ENCODE measurements around the gene GPR171.

Gene GPR171

DNA sequence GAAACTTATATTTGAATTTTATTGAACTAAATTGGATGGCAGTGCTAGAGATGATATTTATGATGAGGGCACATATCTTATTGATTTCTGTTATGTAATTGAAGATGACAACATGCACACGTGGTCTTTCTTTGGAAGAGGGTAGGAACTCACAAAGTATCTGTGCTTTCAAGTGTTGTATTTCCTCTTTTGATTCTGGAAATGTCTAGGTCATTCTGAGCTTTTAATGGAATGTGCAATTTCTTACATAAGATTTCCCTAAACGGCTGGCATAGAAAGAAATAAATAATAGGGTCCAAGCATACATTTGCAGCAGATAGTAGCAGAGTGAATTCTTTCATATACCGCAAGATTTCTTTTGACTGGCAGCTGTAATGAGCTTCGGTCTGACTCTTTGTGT is 10.1 kb upstream of the GPR171 start:
- no peak for DNase-seq

DNA sequence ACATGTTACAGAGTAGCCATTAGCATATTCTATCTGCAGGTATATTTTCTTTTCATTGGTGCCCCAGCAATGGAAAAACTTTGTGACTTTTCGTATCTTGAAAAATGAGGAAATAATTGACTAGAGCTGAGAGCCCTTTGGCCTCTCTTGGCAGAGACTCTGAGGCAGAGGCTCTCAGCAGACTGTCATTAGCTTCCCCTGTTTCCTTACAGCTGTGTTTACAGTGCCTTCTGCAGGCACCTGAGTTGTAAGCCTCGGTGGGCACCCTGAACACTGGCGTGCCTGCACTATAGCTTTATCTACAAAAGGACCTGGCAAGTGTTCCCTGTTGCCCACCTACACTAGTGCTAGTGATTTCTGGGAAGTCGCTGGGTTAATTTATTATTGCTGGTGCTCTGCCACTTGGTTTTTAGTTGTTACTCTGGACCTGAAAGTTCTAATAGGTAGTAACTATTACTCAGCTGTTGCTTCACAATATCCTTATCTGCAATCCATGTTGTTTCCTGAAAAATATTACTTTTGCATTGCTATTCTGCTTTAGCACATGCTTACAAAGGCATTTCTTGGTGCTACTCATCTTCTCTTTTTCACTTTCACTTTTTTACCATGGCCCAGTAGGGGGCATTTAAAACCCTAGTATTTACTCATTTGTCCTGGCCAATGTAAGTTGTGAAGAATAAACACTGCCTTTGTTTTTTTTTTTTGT is 7.8 kb upstream of the GPR171 start:
- DNase-seq = no peak

DNA sequence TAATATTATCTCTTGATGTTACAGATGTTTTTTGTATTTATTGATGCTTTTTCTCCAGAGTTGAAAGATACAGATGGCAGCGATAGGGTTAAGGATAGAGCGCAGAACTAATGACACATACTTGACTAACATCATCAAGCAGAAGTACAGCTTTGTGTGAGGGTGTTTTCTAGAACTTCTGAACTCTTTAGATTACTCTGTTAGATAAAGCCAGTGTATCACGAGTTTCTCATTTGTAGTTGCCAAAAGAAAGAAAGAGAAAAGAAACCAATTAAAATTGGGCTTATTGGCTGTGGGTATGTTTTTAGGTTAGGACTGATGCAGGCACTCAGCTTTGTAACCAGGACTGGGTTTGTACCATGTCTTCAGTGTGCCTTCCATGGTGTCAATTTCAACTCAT is 6.6 kb upstream of the GPR171 start:
- no peak for DNase-seq

DNA sequence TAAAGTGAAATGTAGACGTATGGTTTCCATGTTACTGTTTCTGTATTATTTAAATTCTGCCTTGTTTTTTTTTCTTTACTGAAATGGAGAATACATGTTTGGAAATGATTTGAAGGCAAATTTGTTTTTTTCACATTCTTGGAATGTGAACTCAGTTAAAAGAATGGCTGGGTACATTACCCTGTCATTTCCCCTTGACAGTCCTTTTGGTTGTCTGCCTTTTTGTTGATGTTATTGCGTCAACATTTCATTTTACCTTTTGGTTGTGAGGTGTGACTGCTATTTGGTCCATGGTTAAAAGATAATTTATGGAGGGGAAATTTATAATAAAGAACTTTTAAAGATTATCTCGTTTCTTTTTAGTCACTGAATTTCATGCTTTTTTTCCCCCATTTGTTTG is 3.2 kb upstream of the GPR171 start:
- no peak for DNase-seq

DNA sequence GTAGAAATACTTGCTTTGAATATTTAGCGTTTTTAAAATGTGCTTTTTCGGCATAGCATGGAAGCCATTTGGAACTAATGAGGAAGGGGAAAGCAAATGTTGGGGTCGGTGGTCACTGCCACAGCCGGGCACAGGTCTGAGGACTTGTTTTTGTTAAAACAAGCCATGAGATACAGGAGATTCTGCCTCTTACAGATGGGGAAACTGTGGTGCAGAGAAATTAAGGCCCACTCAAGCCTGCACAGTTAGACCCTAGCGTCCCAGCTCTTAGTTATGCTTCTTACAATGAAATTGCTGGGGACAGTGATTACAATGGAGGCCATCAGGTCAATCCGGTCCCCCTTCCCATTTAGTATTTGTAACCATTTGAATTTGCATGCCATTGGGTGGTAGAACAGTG is 2.5 kb upstream of the GPR171 start:
- no peak for DNase-seq

DNA sequence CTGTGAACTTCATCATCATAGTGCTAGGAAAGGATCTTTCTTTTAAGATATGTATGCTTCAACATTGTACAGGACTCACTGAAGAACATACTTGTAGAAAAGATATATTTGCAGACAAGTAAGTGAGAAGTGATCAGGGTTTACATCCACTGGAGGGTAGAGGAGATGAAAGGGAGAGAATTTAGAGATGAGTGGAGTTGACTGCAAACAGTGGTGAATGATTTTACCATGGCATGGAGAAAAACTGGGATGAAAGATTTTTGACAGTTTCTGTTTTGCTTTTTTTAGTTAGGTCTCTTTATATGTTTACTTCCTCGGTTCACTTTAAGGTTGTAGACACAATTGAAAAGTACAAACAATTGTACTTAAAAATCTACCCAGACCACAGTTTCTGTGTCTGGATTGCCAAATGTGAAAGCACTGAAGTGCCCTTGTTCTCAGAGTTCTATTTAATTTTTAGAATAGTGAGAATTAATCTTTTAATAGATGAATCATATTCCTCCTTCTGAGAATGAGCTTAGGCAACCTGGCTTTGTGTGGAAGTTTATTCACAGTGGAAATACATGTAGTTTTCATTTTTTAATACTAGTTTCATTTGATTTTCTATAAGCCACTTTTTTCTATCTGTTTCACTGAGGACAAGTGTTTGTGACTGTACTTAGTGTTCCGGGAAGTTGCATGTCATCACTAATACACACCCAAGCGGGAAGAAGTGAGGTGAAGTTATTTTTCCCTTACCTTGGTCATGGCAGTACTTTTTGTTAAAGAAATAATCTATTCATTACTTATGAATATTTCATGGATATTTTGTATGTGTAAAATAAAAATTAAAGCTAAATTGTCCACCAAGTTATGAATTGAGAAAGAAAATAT is 1.8 kb upstream of the GPR171 start:
- no peak for DNase-seq

DNA sequence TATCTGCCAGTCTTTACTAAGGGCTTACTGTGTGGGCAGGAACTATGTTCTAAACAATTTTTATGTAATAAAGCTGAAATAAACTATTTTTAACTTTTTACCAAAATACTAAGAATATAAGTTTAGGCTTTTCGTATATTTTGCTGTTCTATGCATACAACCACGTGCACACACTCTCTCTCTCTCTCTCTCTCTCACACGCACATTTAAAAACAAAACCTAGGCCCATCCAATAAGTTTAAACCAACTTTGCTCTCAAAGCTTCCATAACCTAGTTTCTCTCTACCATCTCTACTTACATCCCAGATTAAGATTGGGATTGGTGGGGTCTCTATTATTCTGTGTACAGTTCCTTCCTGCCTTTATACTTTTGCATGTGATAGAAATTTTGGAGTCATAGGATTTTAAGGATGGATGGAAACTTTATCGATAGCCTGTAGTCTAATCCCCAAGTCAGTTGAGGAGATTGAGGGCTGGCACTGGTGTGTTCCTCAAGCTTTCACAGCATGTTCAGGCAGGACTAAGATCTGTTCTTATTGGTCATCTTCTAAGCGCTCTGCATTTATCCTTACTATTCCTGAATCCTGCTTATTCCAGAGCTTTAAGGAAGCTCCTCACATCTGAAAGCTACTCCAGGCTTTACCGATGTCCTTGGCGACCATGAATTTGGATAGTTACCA is 1.8 kb downstream of the GPR171 start:
- DNase-seq = no peak

DNA sequence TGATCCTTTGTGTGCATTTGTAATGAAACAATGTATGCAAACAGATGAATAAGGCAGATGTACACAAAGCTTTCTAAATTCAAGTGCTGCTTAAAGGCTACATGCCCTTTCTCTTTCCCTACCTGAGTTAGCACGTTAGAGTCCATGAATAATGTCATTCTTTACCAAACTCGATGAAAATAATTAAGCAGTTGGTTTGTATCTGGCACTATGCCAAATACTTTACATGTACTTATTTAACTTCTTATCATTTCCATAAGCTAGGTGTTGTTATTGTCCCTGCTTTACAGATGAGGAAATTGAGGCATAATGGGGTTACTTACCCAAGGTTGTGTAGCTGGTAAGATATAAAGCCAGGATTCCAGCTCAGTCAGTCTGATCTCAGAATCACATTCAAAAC is 2.4 kb downstream of the GPR171 start:
- DNase-seq = no peak

DNA sequence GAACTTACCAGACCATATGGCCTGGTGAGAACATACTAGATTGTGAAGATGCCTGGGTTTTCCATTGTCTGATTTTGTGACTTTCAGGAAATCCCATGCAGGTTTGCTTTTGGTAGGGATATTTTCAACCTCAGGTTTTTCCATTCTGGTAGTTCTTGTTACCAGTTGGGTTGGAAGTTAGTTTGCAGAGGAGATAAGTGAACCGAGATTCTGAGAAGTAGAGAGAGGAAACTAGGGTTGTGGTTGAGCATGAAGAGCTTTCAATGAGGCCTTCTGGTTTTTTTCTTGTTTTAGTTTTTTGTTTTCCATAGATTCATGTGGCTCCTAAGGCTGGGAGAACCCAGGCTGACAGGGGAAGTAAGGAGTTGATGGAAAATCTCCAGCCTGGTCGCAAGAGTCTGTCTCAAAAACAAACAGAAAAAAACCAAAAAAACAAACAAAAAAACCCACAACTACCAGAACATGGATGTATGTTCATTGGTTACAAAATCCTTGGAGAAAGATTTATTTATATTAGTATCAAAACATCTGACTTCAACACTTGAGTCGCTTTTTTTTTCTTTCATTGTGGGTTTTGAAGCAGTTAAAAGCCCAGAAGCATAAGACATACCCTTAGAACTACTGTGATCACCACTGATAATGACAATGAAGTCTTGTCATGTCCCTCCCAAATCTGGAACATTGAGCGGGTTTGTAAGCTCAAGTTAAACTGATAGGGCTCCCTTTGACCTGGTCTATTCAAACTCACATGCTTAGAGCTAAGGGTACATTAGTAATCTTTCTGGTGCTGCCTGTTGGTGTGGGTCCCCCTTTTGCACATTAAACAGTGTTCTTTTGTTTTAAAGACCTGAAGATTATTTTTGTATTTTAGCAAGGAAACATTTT is 3.2 kb downstream of the GPR171 start:
- DNase-seq = no peak

DNA sequence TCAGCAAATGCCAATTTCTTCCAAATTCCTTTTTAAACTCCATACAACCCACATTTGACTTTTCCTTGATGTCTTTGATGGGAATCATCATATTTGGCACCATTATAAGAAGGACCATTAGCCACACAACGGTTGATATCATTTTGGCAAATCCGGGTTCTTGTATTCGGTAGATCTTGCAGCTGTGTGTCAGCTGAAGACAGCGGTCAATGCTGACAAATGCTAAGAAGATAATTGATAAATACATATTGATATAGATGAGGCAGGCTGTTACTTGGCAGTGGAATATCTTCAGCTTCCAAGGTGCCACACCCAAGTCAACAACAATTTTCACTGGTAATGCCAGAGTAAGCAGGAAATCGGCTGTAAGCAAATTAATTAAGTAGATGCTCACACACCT is 4.2 kb downstream of the GPR171 start:
- no peak for DNase-seq

DNA sequence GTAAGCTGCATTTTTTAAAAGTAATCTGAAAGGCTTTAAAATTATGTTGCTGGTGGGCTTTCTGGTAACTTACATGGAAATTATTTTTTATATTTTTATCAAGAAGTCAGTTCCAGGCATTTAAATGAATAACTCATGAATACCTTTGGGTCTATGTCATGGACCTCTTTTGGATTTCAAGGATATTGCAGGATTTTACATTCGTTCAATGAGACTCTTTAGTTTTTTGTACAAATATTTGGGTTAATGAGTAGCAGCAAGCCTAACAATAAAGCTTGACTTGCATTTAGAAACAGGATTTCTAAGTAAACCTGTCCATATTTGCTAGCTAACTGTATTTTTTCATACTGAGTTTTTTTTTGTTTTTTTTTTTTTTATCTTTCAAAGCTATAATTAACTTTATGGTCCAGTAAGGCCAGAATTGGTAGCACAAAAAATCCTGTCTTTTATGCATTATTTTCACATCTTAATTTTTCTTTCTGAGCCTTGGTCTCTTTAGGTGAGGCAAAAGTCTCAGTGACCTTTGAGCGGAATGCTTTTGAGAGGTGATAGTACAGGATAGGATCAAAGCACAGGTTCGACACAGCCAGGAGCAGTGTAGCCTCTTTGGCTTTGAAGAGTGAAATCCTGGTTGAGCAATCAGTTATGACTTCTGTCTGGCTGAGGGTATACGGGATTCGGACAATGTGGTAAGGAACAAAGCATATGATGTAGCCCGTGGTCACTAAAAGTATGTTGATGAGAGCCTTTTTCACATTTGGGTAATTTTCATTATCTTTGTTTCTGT is 4.8 kb downstream of the GPR171 start:
- no peak for DNase-seq

DNA sequence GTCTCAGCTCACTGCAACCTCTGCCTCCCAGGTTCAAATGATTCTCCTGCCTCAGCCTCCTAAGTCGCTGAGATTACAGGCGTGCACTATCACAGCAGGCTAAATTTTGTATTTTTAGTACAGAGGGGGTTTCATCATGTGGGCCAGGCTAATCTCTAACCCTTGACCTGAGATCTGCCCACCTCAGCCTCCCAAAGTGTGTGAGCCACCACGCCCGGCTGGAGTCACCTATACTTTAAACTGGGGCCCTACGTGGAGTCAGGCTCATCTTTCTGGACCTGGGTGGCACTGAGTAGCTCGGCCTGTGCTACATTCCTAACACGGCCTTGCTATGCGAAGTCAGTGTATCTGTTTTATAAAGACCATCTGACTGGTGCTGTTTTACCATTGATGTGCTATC is 5.8 kb downstream of the GPR171 start:
- DNase-seq = no peak

DNA sequence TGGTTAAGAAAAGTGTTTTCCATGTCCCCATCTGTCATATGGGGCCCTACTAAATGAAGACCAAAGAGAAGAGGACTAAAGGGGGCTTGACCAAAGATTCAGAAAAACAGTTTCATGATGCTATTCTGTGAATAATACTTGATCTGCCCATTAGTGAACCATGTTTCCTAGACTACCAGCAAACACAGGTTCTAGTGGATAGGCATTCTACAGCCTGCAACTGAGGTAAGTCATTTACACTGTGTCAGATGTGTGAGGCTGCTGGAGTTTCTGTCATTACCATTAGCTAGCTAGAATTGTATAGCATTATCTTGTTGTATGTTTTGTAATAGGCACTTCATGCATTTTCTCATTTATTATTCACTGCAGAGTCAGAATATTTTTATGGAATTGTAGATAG is 6.6 kb downstream of the GPR171 start:
- DNase-seq = no peak

DNA sequence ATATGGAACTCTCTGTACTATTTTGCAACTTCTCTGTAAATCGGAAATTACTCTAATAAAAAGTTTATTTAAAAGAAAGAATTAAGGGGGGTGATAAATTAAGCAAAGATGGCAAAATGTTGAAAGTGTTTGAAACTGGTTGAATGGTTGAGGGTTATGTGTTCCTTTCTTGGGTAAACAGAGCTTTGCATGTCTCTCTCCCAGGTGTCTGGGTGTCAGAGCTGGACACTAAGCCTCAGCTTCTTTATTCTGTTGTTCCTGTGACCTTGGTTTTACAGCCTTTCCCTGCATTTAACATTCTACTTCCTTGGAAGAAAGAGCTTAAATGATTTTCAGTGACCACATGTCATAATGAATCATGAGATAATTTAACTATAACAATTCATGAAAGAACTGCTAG is 7.2 kb downstream of the GPR171 start:
- no peak for DNase-seq

DNA sequence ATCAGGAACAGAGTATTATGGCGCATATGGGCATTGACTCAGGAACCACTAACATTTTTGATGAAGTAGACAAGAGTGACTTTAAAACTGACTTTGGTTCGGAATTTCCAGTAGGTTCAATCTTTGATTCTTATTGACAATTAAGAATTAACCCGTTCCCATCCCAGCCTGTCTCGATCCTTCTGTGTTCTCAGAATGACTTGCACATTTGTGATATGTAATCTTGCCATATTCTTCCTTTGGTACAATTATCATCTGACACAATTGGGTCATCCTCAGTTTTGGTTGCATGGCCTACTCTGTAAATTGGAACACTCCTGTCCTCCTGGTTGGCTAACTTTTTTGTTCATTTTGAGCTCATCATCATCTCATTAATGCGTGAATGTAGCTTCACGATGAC is 10.5 kb downstream of the GPR171 start:
- DNase-seq = no peak

DNA sequence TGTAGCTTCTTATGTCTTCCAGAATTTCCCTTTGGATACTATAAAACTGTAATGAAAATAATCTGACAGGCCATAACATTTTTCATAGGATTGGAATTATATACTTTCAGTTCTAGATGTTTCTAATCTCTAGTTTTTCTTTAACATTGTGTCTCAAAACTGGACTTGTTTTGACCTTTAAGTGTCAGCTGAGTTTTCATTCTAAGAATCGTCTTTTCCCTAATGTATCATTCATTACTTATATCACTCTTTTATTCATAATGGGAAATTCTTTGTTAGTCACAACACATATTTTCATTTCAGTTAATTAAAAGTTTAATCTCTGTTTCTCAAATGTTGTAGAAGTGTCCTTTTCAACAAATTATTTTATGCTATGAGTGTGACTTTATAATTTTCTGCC is 11.9 kb downstream of the GPR171 start:
- DNase-seq = no peak

DNA sequence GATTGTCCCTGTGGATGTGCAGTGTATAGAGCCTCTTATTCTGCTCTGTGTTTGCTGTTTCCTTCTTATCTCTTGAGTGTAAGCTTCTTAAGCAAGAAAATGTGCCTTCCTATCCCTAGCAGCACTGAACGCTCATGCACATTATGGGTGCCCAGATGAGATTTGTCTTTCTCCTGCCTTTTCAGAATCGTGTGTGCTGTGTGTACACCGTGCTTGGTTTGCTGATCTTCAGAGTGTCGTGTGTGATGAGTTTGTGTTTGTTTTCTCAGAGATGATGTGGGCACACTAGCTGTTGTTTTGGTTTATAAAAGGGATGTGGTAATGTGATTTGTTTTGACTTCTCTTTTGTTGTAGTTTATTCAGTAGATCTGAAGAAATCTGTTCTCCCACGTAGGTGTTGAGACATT is 19.7 kb downstream of the GPR171 start:
- DNase-seq = no peak

DNA sequence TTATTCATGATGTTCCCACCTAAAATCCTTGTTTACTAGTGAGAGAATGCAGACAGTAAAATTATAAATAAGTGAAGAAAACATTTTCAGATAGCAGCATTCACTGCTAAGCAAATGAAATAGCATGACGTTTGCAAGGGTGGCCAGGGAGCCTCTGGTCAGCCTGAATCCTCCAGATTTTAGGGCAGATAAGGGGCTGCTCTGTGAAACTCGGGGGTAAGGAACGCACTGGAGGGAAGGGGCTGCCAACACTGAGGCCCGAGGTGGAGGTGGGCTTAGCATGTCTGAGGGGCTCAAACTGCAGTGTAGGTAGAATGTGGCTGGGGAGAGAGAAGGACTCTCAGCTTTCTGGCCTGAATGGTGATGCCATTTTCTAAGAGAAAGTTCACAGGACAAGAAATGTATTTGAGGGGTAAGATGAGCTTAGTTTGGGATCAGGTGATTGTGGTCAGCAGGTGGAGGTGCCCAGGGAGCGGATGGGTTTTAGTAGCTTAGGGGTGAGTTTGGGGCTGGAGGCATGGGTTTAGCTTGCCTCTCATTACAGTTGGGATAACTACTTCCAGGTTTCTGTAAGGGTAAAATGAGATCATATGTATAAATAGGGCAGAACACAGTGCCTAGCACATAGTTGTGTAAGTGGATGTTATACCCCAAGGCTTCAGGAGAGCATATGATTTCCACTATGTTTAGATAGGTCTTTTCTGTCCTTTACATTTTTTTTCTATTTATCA is 20.5 kb downstream of the GPR171 start:
- no peak for DNase-seq

DNA sequence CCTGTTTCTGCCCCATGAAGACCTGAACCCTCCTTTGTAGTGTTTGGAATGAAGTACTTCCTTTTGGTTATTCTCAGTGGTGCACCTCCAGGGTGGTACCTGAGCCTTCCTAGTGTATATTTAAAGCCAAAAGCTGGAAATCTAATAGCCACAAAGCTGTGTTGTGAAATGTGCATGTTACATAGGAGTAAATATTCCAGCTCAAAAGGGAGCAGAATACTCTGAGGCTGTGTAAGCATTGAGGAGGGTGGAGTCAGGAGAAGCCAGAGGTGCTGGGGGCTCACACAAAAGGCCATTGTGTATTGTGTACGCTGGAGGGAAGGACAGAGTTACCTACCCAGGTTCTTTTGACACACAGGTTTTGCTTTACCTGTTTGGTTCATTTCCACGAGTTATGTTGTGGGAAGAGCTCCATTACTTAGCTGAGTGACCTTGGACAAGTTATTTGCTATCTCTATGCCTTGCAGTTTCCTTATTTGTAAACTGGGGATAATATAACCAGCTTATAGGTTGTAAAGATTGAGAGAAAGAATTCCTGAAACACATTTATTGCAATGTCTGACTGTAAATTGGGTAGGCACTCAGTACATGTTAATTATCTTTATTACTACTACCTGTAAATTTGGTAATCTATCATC is 24.7 kb downstream of the GPR171 start:
- no peak for DNase-seq

DNA sequence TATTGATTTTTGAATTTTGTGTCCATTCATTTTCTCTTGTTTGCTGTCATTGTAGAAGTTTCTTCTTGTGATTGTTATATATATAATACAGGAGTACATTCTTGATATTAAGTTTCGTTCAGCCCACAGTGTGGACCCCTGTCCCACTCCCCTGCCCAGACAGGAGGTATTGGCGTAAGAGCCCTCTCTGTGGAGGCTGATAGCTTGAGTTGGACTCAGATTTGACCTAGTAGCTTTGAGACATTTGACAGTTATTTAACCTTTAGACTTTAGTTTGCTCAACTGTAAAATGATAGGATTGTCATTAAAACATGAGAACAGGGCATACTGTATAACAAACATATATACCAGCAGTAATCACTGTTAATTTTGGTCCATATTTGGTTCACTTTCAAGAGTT is 27.1 kb downstream of the GPR171 start:
- DNase-seq = no peak

DNA sequence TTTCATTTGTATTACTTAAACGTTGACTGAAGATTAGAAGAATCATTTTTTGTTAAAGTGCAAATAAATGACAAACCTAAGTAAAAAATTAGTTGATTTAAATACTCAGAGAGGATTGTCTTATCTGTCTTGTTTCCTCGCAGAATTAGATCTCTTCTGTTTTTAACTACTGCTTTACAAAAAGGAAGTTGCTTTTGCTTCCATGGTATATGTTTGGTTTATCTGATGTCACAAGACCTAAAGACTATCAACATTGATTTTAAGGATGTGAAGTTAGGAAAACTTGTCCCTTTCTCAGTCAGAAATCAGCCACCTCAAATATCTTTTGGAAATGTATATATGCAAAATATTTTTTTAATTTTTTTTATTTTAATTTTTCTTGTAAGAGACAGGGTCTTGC is 28.7 kb downstream of the GPR171 start:
- DNase-seq = no peak

All from NCI-H524 treated with DMSO at 0.1 percent for 48 hours (cell line).